Activated naive CD4-positive, alpha-beta T cell (primary cell): ENCODE results near the gene INPP5J.
"Not testable (repeated sequence)": the region's sequence is repeated elsewhere in the genome, so short reads cannot be mapped to it uniquely, and the experiment has no call there.

Source experiments
- DNase-seq, 4 experiments: peaks; one replicate each; lab custom pipeline; 2025; lab: John Stamatoyannopoulos, UW

INPP5J gene

GRCh38 chr22:31086703-31087330 lies 35.9 kb upstream of the INPP5J start:
- no peak for DNase-seq

- DNase-seq, result no peak
Observed at GRCh38 chr22:31087744-31088215, 35.0 kb upstream of the INPP5J start.

- no peak for DNase-seq
Observed at GRCh38 chr22:31088233-31088986, 34.4 kb upstream of the INPP5J start.

- peak in 1 of 4 experiments; percentile 29 for DNase-seq
Observed at GRCh38 chr22:31089160-31090100, 33.3 kb upstream of the INPP5J start.

GRCh38 chr22:31090217-31091085 lies 32.3 kb upstream of the INPP5J start:
- DNase-seq, result no peak

GRCh38 chr22:31091106-31091975 lies 31.4 kb upstream of the INPP5J start:
- no peak for DNase-seq

GRCh38 chr22:31092161-31092560 lies 30.6 kb upstream of the INPP5J start:
- DNase-seq, result no peak

GRCh38 chr22:31093086-31093850 lies 29.5 kb upstream of the INPP5J start:
- DNase-seq, result no peak

- no peak for DNase-seq
Observed at GRCh38 chr22:31094021-31094551, 28.7 kb upstream of the INPP5J start.

- no peak for DNase-seq
Observed at GRCh38 chr22:31094741-31095140, 28.0 kb upstream of the INPP5J start.

GRCh38 chr22:31095637-31096249 lies 27.0 kb upstream of the INPP5J start:
- DNase-seq, result no peak

- DNase-seq, result no peak
Observed at GRCh38 chr22:31096657-31097279, 26.0 kb upstream of the INPP5J start.

GRCh38 chr22:31097539-31097938 lies 25.2 kb upstream of the INPP5J start:
- not testable (repeated sequence) for DNase-seq

GRCh38 chr22:31097941-31098631 lies 24.7 kb upstream of the INPP5J start:
- no peak for DNase-seq

GRCh38 chr22:31098632-31099110 lies 24.1 kb upstream of the INPP5J start:
- no peak for DNase-seq

- no peak for DNase-seq
Observed at GRCh38 chr22:31099386-31099785, 23.4 kb upstream of the INPP5J start.
